Naive B cell (primary cell): ENCODE results near the gene TRHDE. TPM values are rescaled to one million over a fixed set of nuclear protein-coding genes. Genes with fewer than 3 reads are reported as not detected.
"Not testable (repeated sequence)": the region's sequence is repeated elsewhere in the genome, so short reads cannot be mapped to it uniquely, and the experiment has no call there.

ENCODE experiments used
- ATAC-seq, 2 donors: fragments of 150-1000 bp; cut with Tn5 transposase; 2 replicates each; pipeline ENCODE4 v1.10.0; 2021; ENCODE audit warnings: low read depth in 2 of 2, mild to moderate bottlenecking in 2 of 2, moderate library complexity in 2 of 2
- DNase-seq: peaks from one replicate; pipeline ENCODE4 v3.0.0; 2022
- H3K27ac Mint-ChIP-seq, 6 donors: one replicate each; pipeline ENCODE4 v1.8.0; 2020 to 2022; ENCODE audit warnings: mild to moderate bottlenecking in 6 of 6, mixed read lengths in 6 of 6, moderate library complexity in 5 of 6, inconsistent platforms in 2 of 6
- H3K27me3 Mint-ChIP-seq, 3 donors: one replicate each; pipeline ENCODE4 v1.8.0; 2021 to 2022; ENCODE audit warnings: mixed read lengths in 3 of 3, mild to moderate bottlenecking in 1 of 3
- H3K36me3 Mint-ChIP-seq, 2 donors: one replicate each; pipeline ENCODE4 v1.8.0; 2020 to 2022; ENCODE audit warnings: mixed read lengths in 2 of 2, inconsistent platforms in 1 of 2, mild to moderate bottlenecking in 1 of 2
- H3K4me1 Mint-ChIP-seq, 3 donors: one replicate each; pipeline ENCODE4 v1.8.0; 2020 to 2022; ENCODE audit warnings: mixed read lengths in 3 of 3, inconsistent platforms in 1 of 3, mild to moderate bottlenecking in 1 of 3, moderate library complexity in 1 of 3
- H3K4me3 Mint-ChIP-seq, 8 donors: one replicate each; pipeline ENCODE4 v1.8.0; 2020 to 2022; ENCODE audit warnings: mild to moderate bottlenecking in 8 of 8, mixed read lengths in 8 of 8, moderate library complexity in 8 of 8, inconsistent platforms in 2 of 8
- H3K9me3 Mint-ChIP-seq, 7 donors: one replicate each; pipeline ENCODE4 v1.8.0; 2020 to 2022; ENCODE audit warnings: mixed read lengths in 7 of 7, mild to moderate bottlenecking in 5 of 7, inconsistent platforms in 2 of 7, moderate library complexity in 1 of 7
- polyA plus RNA-seq, 6 donors: library from polyadenylated mRNA; unstranded; fragments of 300-500 nt; fragmentation: Illumina TruSeq; gene quantifications; one replicate each; pipeline ENCODE4 v1.2.3, GENCODE V29; 2021; ENCODE audit warnings: low read depth in 6 of 6

Gene TRHDE
- polyA plus RNA-seq, 6 donors from 2014 or later: not detected

DNA sequence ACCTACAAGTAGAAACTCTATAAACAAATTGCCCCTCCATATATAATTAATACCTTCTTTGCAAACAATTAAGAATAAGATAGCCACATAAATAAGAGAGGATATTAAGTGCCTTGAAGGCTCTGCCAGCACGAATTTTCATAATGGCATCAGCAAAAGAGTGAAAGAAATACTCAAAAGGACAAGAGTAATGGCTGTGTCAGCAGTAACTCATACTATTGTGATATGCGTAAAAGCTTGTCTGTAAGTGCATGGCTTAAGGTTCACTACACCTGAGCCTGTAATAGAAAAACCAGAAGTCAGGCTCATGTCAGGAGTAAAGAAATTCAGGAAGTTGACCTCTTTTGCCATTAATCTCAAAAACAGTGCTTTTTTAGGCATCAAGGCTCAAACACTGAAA is 204.1 kb downstream of the TRHDE start:
- no peak for ATAC-seq
- Mint-ChIP-seq H3K27ac (no peak overlapping the region), H3K36me3 (no peaks in the 10 kb centered on the region), H3K9me3 (no peaks in the 10 kb centered on the region), H3K4me1 (no peaks in the 10 kb centered on the region), H3K27me3 (no peaks in the 10 kb centered on the region), H3K4me3 (no peak overlapping the region)
- no peak for DNase-seq

DNA sequence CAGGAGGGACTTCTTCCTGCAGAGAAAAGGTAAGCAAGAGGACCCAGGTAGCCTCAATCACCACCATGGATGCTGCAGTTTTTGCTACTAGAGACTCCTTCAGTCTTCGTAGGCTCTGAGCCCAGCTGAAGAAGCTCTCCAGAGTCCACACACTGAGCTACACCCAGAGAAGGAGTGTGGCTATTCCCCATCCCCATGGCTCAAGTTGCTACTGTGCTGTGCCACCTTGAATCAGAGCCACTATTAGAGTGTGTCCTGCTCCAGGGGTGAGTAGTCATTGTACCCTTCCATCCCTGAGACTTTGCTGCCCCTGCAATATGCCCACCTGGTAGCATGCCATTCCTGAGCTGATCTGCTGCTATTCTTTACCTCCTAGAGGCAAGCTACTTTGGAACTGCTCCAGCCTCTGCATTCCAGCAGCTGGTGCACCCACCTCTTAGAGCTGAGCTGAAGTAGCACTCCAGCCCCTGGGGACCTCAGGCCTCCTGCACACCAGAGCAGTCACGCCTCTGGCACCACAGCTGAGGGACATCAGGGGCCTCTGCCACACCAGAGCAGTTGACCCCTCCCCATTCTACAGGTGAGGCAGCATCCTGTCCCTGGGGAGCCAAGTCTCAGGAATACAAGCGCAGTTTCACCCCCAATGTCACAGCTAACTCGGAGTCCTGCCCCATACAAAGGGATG is 213.0 kb downstream of the TRHDE start:
- H3K36me3 Mint-ChIP-seq: no peaks in the 10 kb centered on the region
- no peak overlapping the region for H3K27ac Mint-ChIP-seq
- peaks cover 0 to 14% (median 9%) of the 10 kb centered on the region in 7 donors for H3K9me3 Mint-ChIP-seq
- ATAC-seq: no peak
- no peak for DNase-seq
- no peaks in the 10 kb centered on the region for H3K27me3 Mint-ChIP-seq
- no peak overlapping the region for H3K4me3 Mint-ChIP-seq
- no peaks in the 10 kb centered on the region for H3K4me1 Mint-ChIP-seq

DNA sequence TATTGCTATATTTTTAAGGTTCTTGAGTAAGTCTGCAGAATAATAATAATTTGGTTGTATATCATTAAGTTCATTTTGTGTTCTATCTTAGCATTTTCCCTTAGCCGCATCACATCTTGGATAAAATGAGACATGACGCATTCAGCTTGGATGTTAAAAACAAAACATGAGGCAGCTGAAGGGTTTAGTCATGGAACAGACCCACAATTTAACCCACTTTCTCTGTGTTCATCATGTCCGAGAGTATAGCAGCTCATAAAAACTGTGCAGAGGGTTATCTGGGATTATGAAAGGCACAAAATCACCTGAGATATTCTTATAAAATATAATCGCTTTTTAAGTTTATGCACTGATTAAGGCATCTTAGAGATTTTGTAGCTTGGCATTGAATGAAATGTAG is 219.3 kb downstream of the TRHDE start:
- peaks cover 0 to 15% (median 8%) of the 10 kb centered on the region in 7 donors for H3K9me3 Mint-ChIP-seq
- H3K4me3 Mint-ChIP-seq: no peak overlapping the region
- H3K36me3 Mint-ChIP-seq: no peaks in the 10 kb centered on the region
- H3K27ac Mint-ChIP-seq: no peak overlapping the region
- DNase-seq (no peak), ATAC-seq (no peak)
- no peaks in the 10 kb centered on the region for H3K4me1 Mint-ChIP-seq
- no peaks in the 10 kb centered on the region for H3K27me3 Mint-ChIP-seq

DNA sequence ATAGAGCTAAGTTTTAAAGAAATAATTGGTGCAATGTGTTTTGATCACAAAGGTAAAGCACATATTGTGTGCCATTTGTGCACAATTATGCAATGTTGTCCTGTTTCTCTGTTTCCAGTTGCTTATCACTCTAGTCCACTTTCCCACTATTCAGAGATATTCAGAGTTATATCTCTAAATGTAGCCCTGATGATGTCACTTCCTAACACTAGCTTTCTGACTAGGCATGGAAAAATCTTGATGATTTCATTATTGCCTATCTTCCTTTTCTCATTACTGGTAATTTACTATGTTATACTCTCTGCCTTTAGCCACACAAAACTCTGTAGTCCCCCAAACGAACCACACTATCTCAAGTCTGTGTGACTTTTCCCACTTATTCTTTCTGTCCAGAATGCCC is 221.2 kb downstream of the TRHDE start:
- DNase-seq (no peak), ATAC-seq (no peak)
- H3K4me3 Mint-ChIP-seq: no peak overlapping the region
- H3K9me3 Mint-ChIP-seq: peaks cover 0 to 8% (median 0%) of the 10 kb centered on the region in 7 donors
- no peaks in the 10 kb centered on the region for H3K27me3 Mint-ChIP-seq
- H3K36me3 Mint-ChIP-seq: no peaks in the 10 kb centered on the region
- H3K4me1 Mint-ChIP-seq: no peaks in the 10 kb centered on the region
- H3K27ac Mint-ChIP-seq: no peak overlapping the region

DNA sequence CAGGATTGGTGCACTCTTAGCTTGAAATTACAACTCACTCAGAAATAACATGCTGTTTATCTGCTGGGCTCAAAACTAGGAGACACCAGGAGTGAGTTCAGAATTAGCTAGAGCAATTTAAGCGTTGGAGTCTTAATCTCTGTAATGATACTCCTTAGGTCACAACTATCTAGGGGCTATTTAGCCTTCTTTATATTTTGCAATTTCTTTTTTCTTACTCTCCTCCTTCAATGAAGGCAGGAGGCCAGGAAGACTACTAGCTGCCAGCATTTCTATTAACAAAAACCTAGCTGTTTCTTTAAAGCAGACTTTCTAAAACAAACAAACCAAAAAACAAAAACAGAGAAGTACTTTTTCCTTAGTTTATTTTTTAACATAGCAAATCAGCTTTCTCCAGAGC is 226.2 kb downstream of the TRHDE start:
- Mint-ChIP-seq H3K4me3 (no peak overlapping the region), H3K9me3 (peaks cover 0 to 8% (median 0%) of the 10 kb centered on the region in 7 donors), H3K27ac (no peak overlapping the region), H3K36me3 (no peaks in the 10 kb centered on the region), H3K27me3 (no peaks in the 10 kb centered on the region), H3K4me1 (no peaks in the 10 kb centered on the region)
- no peak for DNase-seq
- no peak for ATAC-seq

DNA sequence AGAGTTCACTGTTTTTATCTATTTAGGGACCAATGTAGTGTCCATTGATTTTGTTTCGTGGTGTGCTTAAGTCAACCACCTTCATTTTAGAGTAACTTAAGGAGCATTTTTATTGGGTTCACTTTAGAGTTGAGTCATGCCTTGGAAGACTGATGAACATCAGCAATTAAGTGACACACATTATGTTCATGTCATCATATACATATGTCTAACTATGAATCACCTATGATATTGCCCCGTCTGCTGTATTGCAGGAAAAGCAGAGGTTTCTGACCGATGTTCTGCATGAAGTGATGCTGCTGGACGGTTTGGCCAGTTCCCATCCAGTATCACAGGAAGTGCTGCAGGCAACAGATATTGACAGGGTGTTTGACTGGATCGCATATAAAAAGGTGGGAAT is 227.1 kb downstream of the TRHDE start:
- Mint-ChIP-seq H3K27me3 (no peaks in the 10 kb centered on the region), H3K36me3 (no peaks in the 10 kb centered on the region), H3K4me3 (no peak overlapping the region), H3K9me3 (peaks cover 0 to 5% (median 0%) of the 10 kb centered on the region in 7 donors), H3K27ac (no peak overlapping the region), H3K4me1 (no peaks in the 10 kb centered on the region)
- DNase-seq (no peak), ATAC-seq (no peak)

DNA sequence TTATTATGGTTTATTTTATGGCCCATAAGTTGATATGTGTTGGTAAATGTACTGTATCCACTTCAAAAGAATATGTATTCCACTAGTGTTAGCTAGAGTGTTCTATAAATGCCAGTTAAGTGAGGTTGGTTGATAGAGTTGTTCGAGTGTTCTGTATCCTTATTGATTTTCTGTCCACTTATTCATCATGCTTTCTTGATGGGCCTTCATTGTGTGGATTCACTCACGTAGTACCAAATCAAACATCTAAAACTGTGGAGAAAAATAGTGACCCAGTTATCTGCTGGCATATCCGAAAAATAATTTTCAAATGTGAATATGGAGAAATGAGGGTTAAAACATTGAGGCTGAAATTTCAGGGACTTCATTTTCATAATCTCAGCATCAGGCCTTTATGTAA is 230.4 kb downstream of the TRHDE start:
- no peak for ATAC-seq
- H3K9me3 Mint-ChIP-seq: peaks cover 0 to 5% (median 4%) of the 10 kb centered on the region in 7 donors
- DNase-seq: no peak
- no peaks in the 10 kb centered on the region for H3K4me1 Mint-ChIP-seq
- no peaks in the 10 kb centered on the region for H3K36me3 Mint-ChIP-seq
- no peak overlapping the region for H3K4me3 Mint-ChIP-seq
- H3K27ac Mint-ChIP-seq: no peak overlapping the region
- H3K27me3 Mint-ChIP-seq: no peaks in the 10 kb centered on the region

DNA sequence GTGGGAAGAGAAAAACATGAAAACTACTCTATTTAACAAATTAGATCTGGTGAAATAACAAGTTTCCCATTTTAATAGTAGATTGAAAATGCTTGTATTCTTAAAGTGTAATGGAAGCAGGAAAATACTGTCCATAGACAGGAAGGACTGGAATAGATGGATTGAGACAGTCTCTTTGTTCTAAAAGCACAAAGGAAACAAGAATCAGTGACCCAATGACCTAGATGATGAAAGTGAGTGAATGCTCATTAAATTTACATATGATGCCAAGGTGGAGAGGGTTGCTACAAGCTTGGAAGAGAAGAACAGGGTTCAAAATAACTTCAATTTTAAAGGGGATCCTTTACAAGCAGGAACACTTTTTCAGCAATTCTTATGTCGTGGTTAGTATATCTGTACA is 233.1 kb downstream of the TRHDE start:
- DNase-seq (no peak), ATAC-seq (no peak)
- H3K36me3 Mint-ChIP-seq: no peaks in the 10 kb centered on the region
- no peak overlapping the region for H3K27ac Mint-ChIP-seq
- no peaks in the 10 kb centered on the region for H3K27me3 Mint-ChIP-seq
- H3K9me3 Mint-ChIP-seq: peaks cover 0 to 9% (median 5%) of the 10 kb centered on the region in 7 donors
- H3K4me3 Mint-ChIP-seq: no peak overlapping the region
- no peaks in the 10 kb centered on the region for H3K4me1 Mint-ChIP-seq

DNA sequence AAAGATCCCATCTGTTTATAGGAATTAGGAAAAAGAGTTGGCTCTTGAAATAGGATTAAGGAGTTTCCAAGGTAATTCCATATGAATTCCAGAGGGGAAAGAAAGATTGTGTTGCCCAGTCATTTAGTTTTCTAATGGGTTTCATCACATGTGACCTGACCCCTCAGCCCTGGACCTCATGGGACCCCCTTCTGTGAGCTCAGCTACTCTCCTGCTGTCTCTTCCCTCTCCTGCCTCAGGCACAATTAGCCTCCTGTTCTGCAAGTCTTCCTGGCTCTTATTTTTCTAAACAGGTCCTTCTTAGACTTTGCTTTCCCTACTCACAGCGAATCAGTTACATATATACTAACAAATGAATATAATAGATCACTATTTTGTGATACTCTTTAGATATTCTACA is 237.7 kb downstream of the TRHDE start:
- no peak overlapping the region for H3K27ac Mint-ChIP-seq
- no peak overlapping the region for H3K4me3 Mint-ChIP-seq
- no peaks in the 10 kb centered on the region for H3K27me3 Mint-ChIP-seq
- H3K4me1 Mint-ChIP-seq: no peaks in the 10 kb centered on the region
- DNase-seq (no peak), ATAC-seq (no peak)
- H3K36me3 Mint-ChIP-seq: no peaks in the 10 kb centered on the region
- peaks cover 0 to 6% (median 5%) of the 10 kb centered on the region in 7 donors for H3K9me3 Mint-ChIP-seq

DNA sequence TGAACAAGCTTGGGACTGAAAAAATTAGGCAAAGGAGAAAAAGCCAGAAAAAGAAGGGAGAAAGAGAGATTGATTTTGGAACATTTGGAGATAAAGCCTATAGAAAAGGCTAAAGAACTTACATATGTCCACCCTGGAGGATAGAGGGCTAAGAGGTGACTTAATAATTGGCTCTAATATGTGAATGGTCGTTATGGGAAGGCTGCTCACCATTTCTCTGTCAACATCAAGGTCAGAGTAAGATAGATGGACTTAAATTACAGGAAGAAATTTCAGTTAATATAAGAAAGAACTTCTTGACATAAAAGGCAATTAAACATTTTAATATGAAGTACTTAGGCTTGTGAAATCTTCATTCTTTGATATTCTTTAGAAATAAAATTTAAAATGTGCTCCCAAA is 238.6 kb downstream of the TRHDE start:
- no peak overlapping the region for H3K27ac Mint-ChIP-seq
- H3K4me1 Mint-ChIP-seq: no peaks in the 10 kb centered on the region
- H3K36me3 Mint-ChIP-seq: no peaks in the 10 kb centered on the region
- peaks cover 0 to 6% (median 4%) of the 10 kb centered on the region in 7 donors for H3K9me3 Mint-ChIP-seq
- H3K4me3 Mint-ChIP-seq: no peak overlapping the region
- ATAC-seq (no peak), DNase-seq (no peak)
- no peaks in the 10 kb centered on the region for H3K27me3 Mint-ChIP-seq

DNA sequence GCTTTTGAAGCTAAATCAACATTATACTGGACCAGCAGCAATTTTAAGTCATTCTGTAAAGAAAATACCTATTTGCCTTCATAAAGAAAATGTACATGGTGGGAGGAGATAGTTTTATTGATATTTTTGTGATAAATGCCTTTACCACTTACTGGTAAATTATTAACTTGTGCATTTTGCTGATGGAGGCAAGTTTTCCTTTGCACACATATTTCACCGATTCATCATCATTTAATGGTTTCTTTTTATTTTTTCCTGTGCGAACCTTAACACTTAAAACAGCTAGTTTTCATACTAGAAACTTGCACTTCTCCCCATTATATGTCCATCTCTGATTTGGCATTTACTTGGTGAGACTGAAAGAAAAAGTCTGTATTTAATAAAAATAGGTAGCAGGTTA is 239.3 kb downstream of the TRHDE start:
- H3K4me3 Mint-ChIP-seq: no peak overlapping the region
- ATAC-seq (no peak), DNase-seq (no peak)
- H3K36me3 Mint-ChIP-seq: no peaks in the 10 kb centered on the region
- no peaks in the 10 kb centered on the region for H3K27me3 Mint-ChIP-seq
- no peaks in the 10 kb centered on the region for H3K4me1 Mint-ChIP-seq
- H3K27ac Mint-ChIP-seq: no peak overlapping the region
- H3K9me3 Mint-ChIP-seq: peaks cover 0 to 6% (median 2%) of the 10 kb centered on the region in 7 donors

DNA sequence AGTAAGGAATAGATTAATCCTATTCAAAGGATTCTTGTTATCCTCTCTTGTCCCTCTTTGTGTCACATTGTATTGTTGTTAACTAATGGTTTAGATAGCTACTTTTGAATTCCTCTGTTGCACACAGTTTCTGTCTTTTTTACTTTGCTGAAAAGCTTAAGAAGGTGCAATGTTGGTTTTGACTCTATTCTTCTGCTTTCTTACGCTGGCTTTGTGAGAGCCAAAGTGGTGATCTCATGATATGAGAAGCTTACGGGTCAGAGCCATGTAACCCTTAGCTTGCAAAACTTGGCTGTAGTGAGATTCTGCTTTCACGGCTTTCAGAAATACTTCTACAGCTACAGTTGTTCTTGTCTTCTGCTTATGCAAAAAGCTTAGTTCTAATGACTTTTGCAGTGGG is 239.7 kb downstream of the TRHDE start:
- ATAC-seq (no peak), DNase-seq (no peak)
- no peaks in the 10 kb centered on the region for H3K27me3 Mint-ChIP-seq
- no peaks in the 10 kb centered on the region for H3K36me3 Mint-ChIP-seq
- peaks cover 0 to 6% (median 2%) of the 10 kb centered on the region in 7 donors for H3K9me3 Mint-ChIP-seq
- no peak overlapping the region for H3K27ac Mint-ChIP-seq
- H3K4me3 Mint-ChIP-seq: no peak overlapping the region
- H3K4me1 Mint-ChIP-seq: no peaks in the 10 kb centered on the region

DNA sequence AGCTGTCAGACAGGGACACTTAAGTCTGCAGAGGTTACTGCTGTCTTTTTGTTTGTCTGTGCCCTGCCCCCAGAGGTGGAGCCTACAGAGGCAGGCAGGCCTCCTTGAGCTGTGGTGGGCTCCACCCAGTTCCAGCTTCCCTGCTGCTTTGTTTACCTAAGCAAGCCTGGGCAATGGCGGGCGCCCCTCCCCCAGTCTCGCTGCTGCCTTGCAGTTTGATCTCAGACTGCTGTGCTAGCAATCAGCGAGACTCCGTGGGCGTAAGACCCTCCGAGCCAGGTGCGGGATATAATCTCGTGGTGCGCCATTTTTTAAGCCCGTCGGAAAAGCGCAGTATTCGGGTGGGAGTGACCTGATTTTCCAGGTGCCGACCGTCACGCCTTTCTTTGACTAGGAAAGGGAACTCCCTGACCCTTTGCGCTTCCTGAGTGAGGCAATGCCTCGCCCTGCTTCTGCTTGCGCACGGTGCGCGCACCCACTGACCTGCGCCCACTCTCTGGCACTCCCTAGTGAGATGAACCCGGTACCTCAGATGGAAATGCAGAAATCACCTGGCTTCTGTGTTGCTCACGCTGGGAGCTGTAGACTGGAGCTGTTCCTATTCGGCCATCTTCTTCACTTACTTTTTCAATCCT is 248.0 kb downstream of the TRHDE start:
- not testable (repeated sequence) for H3K27me3 Mint-ChIP-seq, H3K4me1 Mint-ChIP-seq, H3K9me3 Mint-ChIP-seq, DNase-seq, ATAC-seq, H3K4me3 Mint-ChIP-seq, H3K36me3 Mint-ChIP-seq, H3K27ac Mint-ChIP-seq

DNA sequence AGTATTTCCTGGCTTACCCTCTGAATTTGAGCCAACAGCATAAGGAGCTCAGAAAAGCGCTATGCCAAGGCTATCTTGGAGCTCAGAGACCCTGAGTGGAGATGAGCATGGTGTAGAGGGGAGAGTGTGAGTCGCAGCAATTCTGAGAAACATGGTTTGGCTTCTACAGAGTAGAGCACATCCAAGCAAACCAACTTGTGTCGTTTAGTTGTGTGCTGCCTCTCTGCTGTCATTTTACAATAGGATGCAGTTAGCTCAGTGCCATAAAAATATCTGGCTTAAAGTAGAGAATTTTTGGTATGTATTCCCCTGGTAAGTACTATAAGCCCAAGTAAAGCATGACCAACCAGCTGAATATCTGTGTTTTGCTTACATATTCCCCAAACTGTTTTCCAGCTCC is 249.2 kb downstream of the TRHDE start:
- H3K36me3 Mint-ChIP-seq: peaks cover 0 to 3% of the 10 kb centered on the region in 2 donors
- no peak overlapping the region for H3K27ac Mint-ChIP-seq
- no peak for DNase-seq
- no peaks in the 10 kb centered on the region for H3K27me3 Mint-ChIP-seq
- peaks cover 0 to 9% (median 0%) of the 10 kb centered on the region in 3 donors for H3K4me1 Mint-ChIP-seq
- ATAC-seq: no peak
- H3K9me3 Mint-ChIP-seq: peaks cover 0 to 7% (median 2%) of the 10 kb centered on the region in 7 donors
- no peak overlapping the region for H3K4me3 Mint-ChIP-seq
